ENCODE results near the gene KLHDC4.

DNA sequence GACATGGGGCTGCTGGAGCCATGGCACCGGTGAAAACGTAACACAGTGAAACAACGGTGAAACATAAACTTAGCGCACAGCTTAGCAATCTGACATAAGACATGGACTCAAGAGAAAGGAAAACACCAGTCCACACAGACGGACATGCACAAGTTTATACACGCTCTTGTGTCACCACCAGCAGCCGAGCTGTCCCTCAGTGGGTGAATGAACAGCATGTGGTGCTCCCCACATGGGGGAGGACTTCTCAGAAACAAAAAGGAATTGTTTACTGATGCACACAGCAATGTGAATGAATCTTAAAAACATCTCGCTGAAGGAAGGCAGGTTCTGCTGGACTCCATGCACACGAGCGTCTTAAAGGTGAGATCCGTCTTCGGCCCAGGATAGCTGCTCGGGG, 34.2 kb downstream of the KLHDC4 start:
- TF ChIP-seq, protein P1, sequence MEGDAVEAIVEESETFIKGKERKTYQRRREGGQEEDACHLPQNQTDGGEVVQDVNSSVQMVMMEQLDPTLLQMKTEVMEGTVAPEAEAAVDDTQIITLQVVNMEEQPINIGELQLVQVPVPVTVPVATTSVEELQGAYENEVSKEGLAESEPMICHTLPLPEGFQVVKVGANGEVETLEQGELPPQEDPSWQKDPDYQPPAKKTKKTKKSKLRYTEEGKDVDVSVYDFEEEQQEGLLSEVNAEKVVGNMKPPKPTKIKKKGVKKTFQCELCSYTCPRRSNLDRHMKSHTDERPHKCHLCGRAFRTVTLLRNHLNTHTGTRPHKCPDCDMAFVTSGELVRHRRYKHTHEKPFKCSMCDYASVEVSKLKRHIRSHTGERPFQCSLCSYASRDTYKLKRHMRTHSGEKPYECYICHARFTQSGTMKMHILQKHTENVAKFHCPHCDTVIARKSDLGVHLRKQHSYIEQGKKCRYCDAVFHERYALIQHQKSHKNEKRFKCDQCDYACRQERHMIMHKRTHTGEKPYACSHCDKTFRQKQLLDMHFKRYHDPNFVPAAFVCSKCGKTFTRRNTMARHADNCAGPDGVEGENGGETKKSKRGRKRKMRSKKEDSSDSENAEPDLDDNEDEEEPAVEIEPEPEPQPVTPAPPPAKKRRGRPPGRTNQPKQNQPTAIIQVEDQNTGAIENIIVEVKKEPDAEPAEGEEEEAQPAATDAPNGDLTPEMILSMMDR (IDR thresholded peaks at IDR 0.05; ENCODE audit: borderline replicate concordance, extremely low read depth, low read length, poor library complexity, severe bottlenecking): no peak
- no peak for TF ChIP-seq EZH2 (IDR thresholded peaks at IDR 0.05; ENCODE audit: borderline replicate concordance, low read depth, low read length, severe bottlenecking)

Data from DND-41 (cell line).